HL-60 (cell line): Measurements from ENCODE around the gene SLC35D1.

ENCODE experiments used
- DNase-seq, 2 experiments: peaks; one replicate each; pipeline ENCODE4 v3.0.0-alpha.2; 2010 to 2020; ENCODE audit warnings: low read depth in 1 of 2, low spot score in 1 of 2
- H3K27ac ChIP-seq: fragments of 250-450 bp; sonication (Bioruptor Pico); replicated peaks from 2 replicates; pipeline ENCODE4 v1.5.1; 2020; ENCODE audit warnings: mild to moderate bottlenecking, moderate library complexity
- H3K27me3 ChIP-seq: fragments of 250-450 bp; sonication (Bioruptor Pico); 2 replicates; pipeline ENCODE4 v1.5.1; 2021; ENCODE audit warnings: mild to moderate bottlenecking, moderate library complexity; ENCODE audit not compliant: insufficient read depth, poor library complexity, severe bottlenecking
- H3K4me3 ChIP-seq: replicated peaks from 2 replicates; pipeline ENCODE4 v1.5.1; 2011; ENCODE audit warnings: mild to moderate bottlenecking, control low read depth, low read length; ENCODE audit not compliant: insufficient read depth
- GABPA ChIP-seq: IDR thresholded peaks from 2 replicates; pipeline ENCODE4 v1.6.1; 2012; ENCODE audit warnings: low read depth
- POLR2AphosphoS5 ChIP-seq: IDR thresholded peaks from 2 replicates; pipeline ENCODE4 v1.6.1; 2012; ENCODE audit warnings: low read depth
- SPI1 ChIP-seq: IDR thresholded peaks from 2 replicates; pipeline ENCODE4 v1.6.1; 2012; ENCODE audit warnings: low read depth, mild to moderate bottlenecking, borderline replicate concordance
- TF ChIP-seq, protein P1 (sequence below): IDR thresholded peaks from one replicate; pipeline ENCODE4 v1.5.1; 2011; ENCODE audit warnings: low read length, control low read depth, inconsistent platforms; ENCODE audit not compliant: insufficient read depth
- TF ChIP-seq, protein P2 (sequence below): IDR thresholded peaks from 2 replicates; pipeline ENCODE4 v1.6.1; 2012; ENCODE audit warnings: low read depth; ENCODE audit not compliant: insufficient replicate concordance

Gene SLC35D1

DNA sequence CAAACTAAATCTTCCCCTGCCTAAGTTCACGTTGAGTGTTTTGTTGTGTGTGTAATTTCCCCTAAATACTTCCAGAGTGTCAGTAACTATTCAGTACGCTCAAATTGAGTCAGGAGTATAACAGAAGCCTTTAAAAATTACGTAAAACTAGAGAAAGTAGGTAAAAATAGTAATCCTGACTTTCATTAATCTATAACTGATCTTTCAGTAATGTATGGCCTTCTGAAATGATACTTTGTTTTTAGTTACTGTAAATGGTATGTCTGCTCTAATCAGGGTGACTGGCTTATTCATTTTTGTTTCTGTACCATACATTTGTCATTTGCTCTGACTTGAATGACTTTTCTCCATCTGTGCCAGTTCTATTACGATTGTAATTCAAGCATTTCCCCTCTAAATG is 99.7 kb downstream of the SLC35D1 start:
- Histone ChIP-seq H3K4me3 (no peak overlapping the region), H3K27ac (no peak overlapping the region), H3K27me3 (no peaks in the 10 kb centered on the region)
- DNase-seq, result no peak
- TF ChIP-seq SPI1 (no peak), POLR2AphosphoS5 (no peak), GABPA (no peak)
- TF ChIP-seq, protein P1, sequence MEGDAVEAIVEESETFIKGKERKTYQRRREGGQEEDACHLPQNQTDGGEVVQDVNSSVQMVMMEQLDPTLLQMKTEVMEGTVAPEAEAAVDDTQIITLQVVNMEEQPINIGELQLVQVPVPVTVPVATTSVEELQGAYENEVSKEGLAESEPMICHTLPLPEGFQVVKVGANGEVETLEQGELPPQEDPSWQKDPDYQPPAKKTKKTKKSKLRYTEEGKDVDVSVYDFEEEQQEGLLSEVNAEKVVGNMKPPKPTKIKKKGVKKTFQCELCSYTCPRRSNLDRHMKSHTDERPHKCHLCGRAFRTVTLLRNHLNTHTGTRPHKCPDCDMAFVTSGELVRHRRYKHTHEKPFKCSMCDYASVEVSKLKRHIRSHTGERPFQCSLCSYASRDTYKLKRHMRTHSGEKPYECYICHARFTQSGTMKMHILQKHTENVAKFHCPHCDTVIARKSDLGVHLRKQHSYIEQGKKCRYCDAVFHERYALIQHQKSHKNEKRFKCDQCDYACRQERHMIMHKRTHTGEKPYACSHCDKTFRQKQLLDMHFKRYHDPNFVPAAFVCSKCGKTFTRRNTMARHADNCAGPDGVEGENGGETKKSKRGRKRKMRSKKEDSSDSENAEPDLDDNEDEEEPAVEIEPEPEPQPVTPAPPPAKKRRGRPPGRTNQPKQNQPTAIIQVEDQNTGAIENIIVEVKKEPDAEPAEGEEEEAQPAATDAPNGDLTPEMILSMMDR, result no peak
- TF ChIP-seq, protein P2, sequence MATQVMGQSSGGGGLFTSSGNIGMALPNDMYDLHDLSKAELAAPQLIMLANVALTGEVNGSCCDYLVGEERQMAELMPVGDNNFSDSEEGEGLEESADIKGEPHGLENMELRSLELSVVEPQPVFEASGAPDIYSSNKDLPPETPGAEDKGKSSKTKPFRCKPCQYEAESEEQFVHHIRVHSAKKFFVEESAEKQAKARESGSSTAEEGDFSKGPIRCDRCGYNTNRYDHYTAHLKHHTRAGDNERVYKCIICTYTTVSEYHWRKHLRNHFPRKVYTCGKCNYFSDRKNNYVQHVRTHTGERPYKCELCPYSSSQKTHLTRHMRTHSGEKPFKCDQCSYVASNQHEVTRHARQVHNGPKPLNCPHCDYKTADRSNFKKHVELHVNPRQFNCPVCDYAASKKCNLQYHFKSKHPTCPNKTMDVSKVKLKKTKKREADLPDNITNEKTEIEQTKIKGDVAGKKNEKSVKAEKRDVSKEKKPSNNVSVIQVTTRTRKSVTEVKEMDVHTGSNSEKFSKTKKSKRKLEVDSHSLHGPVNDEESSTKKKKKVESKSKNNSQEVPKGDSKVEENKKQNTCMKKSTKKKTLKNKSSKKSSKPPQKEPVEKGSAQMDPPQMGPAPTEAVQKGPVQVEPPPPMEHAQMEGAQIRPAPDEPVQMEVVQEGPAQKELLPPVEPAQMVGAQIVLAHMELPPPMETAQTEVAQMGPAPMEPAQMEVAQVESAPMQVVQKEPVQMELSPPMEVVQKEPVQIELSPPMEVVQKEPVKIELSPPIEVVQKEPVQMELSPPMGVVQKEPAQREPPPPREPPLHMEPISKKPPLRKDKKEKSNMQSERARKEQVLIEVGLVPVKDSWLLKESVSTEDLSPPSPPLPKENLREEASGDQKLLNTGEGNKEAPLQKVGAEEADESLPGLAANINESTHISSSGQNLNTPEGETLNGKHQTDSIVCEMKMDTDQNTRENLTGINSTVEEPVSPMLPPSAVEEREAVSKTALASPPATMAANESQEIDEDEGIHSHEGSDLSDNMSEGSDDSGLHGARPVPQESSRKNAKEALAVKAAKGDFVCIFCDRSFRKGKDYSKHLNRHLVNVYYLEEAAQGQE, result no peak

DNA sequence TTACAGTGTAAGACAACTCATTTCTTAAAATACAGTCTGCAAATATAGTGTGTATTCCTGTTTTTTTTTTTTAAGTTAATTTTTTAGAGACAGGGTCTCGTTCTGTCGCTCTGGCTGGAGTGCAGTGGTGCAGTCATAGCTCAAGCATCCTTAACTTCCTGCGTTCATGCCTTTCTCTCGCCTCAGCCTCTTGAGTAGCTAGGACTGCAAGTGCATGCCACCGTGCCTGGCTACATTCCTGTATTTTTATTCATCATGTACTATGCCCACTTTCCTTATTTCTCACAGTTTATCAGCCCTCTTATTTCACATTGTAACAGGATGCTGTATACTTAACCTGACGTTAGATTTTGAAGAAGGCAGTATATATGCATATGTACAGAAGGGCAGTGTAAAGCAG is 102.4 kb downstream of the SLC35D1 start:
- Histone ChIP-seq H3K4me3 (no peak overlapping the region), H3K27me3 (no peaks in the 10 kb centered on the region), H3K27ac (no peak overlapping the region)
- TF ChIP-seq GABPA (no peak), POLR2AphosphoS5 (no peak), SPI1 (no peak)
- TF ChIP-seq, protein P1, result no peak
- TF ChIP-seq, protein P2, result no peak
- no peak for DNase-seq
